GM04503 (cell line): ENCODE measurements around the gene ZNF281.
"Not testable (repeated sequence)": the region's sequence is repeated elsewhere in the genome, so short reads cannot be mapped to it uniquely, and the experiment has no call there.

Experiments
- DNase-seq: peaks from one replicate; pipeline ENCODE4 v3.0.0-alpha.2; 2012; ENCODE audit warnings: low read depth

The ZNF281 gene

GRCh38 chr1:200409761-200410565 is at the start of gene ZNF281:
ZNF281 (minus strand) TSS chr1:200410036; CDS start chr1:200409705, 331 bp downstream.
- peak; percentile 42 for DNase-seq

GRCh38 chr1:200458780-200459179 is 48.9 kb upstream of the ZNF281 start:
- no peak for DNase-seq

- no peak for DNase-seq
Observed at GRCh38 chr1:200457810-200458209, 48.0 kb upstream of the ZNF281 start.

- no peak for DNase-seq
Observed at GRCh38 chr1:200454425-200454824, 44.6 kb upstream of the ZNF281 start.

- DNase-seq, result no peak
Observed at GRCh38 chr1:200453553-200453905, 43.7 kb upstream of the ZNF281 start.

GRCh38 chr1:200452850-200453552 is 43.2 kb upstream of the ZNF281 start:
- no peak for DNase-seq

GRCh38 chr1:200448034-200448762 is 38.4 kb upstream of the ZNF281 start:
- no peak for DNase-seq

GRCh38 chr1:200445213-200445612 is 35.4 kb upstream of the ZNF281 start:
- DNase-seq, result no peak

GRCh38 chr1:200444478-200444877 is 34.6 kb upstream of the ZNF281 start:
- DNase-seq, result no peak

- DNase-seq, result no peak
Observed at GRCh38 chr1:200443860-200444259, 34.0 kb upstream of the ZNF281 start.

GRCh38 chr1:200442537-200443156 is 32.8 kb upstream of the ZNF281 start:
- no peak for DNase-seq

GRCh38 chr1:200442023-200442422 is 32.2 kb upstream of the ZNF281 start:
- no peak for DNase-seq

GRCh38 chr1:200438911-200439310 is 29.1 kb upstream of the ZNF281 start:
- no peak for DNase-seq

- not testable (repeated sequence) for DNase-seq
Observed at GRCh38 chr1:200438413-200438812, 28.6 kb upstream of the ZNF281 start.

GRCh38 chr1:200437556-200438203 is 27.8 kb upstream of the ZNF281 start:
- DNase-seq, result no peak

GRCh38 chr1:200437088-200437487 is 27.3 kb upstream of the ZNF281 start:
- no peak for DNase-seq

- DNase-seq, result no peak
Observed at GRCh38 chr1:200436436-200436835, 26.6 kb upstream of the ZNF281 start.

- no peak for DNase-seq
Observed at GRCh38 chr1:200435200-200435780, 25.5 kb upstream of the ZNF281 start.

GRCh38 chr1:200433586-200433985 is 23.8 kb upstream of the ZNF281 start:
- no peak for DNase-seq

- DNase-seq, result no peak
Observed at GRCh38 chr1:200432586-200432985, 22.8 kb upstream of the ZNF281 start.

- no peak for DNase-seq
Observed at GRCh38 chr1:200429221-200429751, 19.4 kb upstream of the ZNF281 start.
